ENCODE results near the gene OPCML.

Gene OPCML

GRCh38 chr11:132716037-132716436 lies 816.3 kb downstream of the OPCML start:
- Histone ChIP-seq H3K4me3 (ENCODE audit: low read length) (no peak overlapping the region), H3K9me2 (replicated peaks; ENCODE audit: control insufficient read depth, low read length) (no peaks in the 10 kb centered on the region), H3K9me3 (ENCODE audit: control insufficient read depth, insufficient read depth, low read length) (no peaks in the 10 kb centered on the region), H3K4me2 (ENCODE audit: low read length) (no peak overlapping the region), H3F3A (ENCODE audit: control insufficient read depth, insufficient read depth) (no peaks in the 10 kb centered on the region), H3K27ac (ENCODE audit: low read depth, low read length) (no peak overlapping the region), H3K36me3 (ENCODE audit: control insufficient read depth, low read length) (no peaks in the 10 kb centered on the region), H3K4me1 (ENCODE audit: control insufficient read depth, low read length) (no peaks in the 10 kb centered on the region), H4K20me1 (ENCODE audit: control insufficient read depth, insufficient read depth, low read depth, low read length) (no peaks in the 10 kb centered on the region), H3K79me2 (ENCODE audit: control insufficient read depth, low read length) (no peaks in the 10 kb centered on the region), H3K27me3 (ENCODE audit: control insufficient read depth, low read length) (no peaks in the 10 kb centered on the region)
- no peak for TF ChIP-seq EZH2phosphoT487 (IDR thresholded peaks at IDR 0.05; ENCODE audit: borderline replicate concordance, low read length)
- TF ChIP-seq, protein P1, sequence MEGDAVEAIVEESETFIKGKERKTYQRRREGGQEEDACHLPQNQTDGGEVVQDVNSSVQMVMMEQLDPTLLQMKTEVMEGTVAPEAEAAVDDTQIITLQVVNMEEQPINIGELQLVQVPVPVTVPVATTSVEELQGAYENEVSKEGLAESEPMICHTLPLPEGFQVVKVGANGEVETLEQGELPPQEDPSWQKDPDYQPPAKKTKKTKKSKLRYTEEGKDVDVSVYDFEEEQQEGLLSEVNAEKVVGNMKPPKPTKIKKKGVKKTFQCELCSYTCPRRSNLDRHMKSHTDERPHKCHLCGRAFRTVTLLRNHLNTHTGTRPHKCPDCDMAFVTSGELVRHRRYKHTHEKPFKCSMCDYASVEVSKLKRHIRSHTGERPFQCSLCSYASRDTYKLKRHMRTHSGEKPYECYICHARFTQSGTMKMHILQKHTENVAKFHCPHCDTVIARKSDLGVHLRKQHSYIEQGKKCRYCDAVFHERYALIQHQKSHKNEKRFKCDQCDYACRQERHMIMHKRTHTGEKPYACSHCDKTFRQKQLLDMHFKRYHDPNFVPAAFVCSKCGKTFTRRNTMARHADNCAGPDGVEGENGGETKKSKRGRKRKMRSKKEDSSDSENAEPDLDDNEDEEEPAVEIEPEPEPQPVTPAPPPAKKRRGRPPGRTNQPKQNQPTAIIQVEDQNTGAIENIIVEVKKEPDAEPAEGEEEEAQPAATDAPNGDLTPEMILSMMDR (IDR thresholded peaks at IDR 0.05; ENCODE audit: low read depth, low read length, poor library complexity, severe bottlenecking): no peak

DNA sequence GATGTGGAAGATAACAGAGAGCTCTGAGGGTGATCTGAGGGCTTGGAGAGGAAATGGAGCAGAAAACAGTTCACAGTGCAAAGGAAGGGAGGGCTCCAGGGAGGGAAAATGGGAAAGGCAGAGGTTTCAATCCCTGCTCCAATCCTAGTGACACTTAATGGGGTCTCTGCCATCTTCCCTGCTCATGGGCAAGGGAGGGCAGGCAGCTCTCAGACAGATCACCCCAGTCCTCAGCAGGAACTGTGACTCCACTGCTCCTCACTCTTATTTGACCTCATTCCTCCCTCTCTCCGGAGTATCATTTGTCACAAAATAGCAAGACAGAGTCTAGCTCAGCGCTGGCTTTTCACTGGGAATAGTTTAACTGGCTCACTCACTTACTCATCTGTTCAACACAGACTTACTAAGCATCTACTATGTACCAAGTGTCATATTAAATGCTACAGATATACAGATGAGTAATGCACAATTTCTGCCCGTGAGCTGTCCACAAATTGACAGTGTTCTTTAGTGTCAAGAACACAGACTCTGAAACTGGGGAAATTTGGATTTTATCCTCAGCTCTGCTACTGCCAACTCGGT lies 817.4 kb downstream of the OPCML start:
- no peaks in the 10 kb centered on the region for H3F3A ChIP-seq (ENCODE audit: control insufficient read depth, insufficient read depth)
- H3K9me3 ChIP-seq (ENCODE audit: control insufficient read depth, insufficient read depth, low read length): no peaks in the 10 kb centered on the region
- TF ChIP-seq, protein P1 (IDR thresholded peaks at IDR 0.05; ENCODE audit: low read depth, low read length, poor library complexity, severe bottlenecking): no peak
- H3K4me3 ChIP-seq (ENCODE audit: low read length): no peak overlapping the region
- no peak overlapping the region for H3K27ac ChIP-seq (ENCODE audit: low read depth, low read length)
- no peaks in the 10 kb centered on the region for H3K79me2 ChIP-seq (ENCODE audit: control insufficient read depth, low read length)
- no peaks in the 10 kb centered on the region for H4K20me1 ChIP-seq (ENCODE audit: control insufficient read depth, insufficient read depth, low read depth, low read length)
- H3K4me1 ChIP-seq (ENCODE audit: control insufficient read depth, low read length): no peaks in the 10 kb centered on the region
- H3K36me3 ChIP-seq (ENCODE audit: control insufficient read depth, low read length): no peaks in the 10 kb centered on the region
- H3K9me2 ChIP-seq (replicated peaks; ENCODE audit: control insufficient read depth, low read length): no peaks in the 10 kb centered on the region
- H3K27me3 ChIP-seq (ENCODE audit: control insufficient read depth, low read length): no peaks in the 10 kb centered on the region
- H3K4me2 ChIP-seq (ENCODE audit: low read length): no peak overlapping the region

DNA sequence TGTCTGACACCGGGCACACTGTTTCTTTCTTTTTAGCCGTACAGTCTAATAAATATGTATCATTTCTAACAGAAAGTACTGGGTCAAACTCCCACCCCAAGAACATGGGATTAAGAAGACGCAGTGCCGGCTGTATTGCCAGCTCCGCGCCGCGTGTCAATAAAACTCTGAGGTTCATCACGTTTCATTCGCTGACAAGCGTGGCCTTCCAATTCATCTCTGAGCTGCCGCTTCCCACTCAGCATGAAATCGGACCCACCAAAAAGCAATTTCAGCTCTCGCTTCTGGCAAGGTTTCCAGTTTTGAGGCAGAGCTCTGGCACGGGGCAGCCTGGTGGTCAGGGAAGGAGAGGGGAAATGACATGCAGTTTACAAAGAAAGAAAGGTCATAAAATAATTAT lies 819.8 kb downstream of the OPCML start:
- TF ChIP-seq, protein P1 (IDR thresholded peaks at IDR 0.05; ENCODE audit: low read depth, low read length, poor library complexity, severe bottlenecking): no peak
- TF ChIP-seq EZH2phosphoT487 (IDR thresholded peaks at IDR 0.05; ENCODE audit: borderline replicate concordance, low read length): no peak
- Histone ChIP-seq H3K27me3 (ENCODE audit: control insufficient read depth, low read length) (no peaks in the 10 kb centered on the region), H3K9me3 (ENCODE audit: control insufficient read depth, insufficient read depth, low read length) (no peaks in the 10 kb centered on the region), H3K9me2 (replicated peaks; ENCODE audit: control insufficient read depth, low read length) (no peaks in the 10 kb centered on the region), H3K4me3 (ENCODE audit: low read length) (no peak overlapping the region), H3F3A (ENCODE audit: control insufficient read depth, insufficient read depth) (no peaks in the 10 kb centered on the region), H3K4me1 (ENCODE audit: control insufficient read depth, low read length) (no peaks in the 10 kb centered on the region), H4K20me1 (ENCODE audit: control insufficient read depth, insufficient read depth, low read depth, low read length) (no peaks in the 10 kb centered on the region), H3K36me3 (ENCODE audit: control insufficient read depth, low read length) (no peaks in the 10 kb centered on the region), H3K4me2 (ENCODE audit: low read length) (no peak overlapping the region), H3K27ac (ENCODE audit: low read depth, low read length) (no peak overlapping the region), H3K79me2 (ENCODE audit: control insufficient read depth, low read length) (no peaks in the 10 kb centered on the region)

Measured in DOHH2 (cell line).